T-cell (primary cell): ENCODE measurements around the gene SDK1. TPM values are rescaled to one million over a fixed set of nuclear protein-coding genes. Genes with fewer than 3 reads are reported as not detected.

Source experiments
- ATAC-seq, 4 experiments: fragments of 200-7000 bp in 3 of 4; fragments of 150-1000 bp in 1 of 4; cut with Tn5 transposase; replicated peaks in 1 of 4; 1 replicate in 3 of 4; 2 replicates in 1 of 4; pipeline ENCODE4 v1.10.0; 2021; ENCODE audit warnings: moderate library complexity in 3 of 4, mild to moderate bottlenecking in 2 of 4, moderate number of reproducible peaks in 1 of 4
- CTCF ChIA-PET, 2 donors: fragments of 300-600 bp; sonication (Branson Sonifier 250); formaldehyde crosslinking; loops; one replicate each; lab custom pipeline; 2022; ENCODE audit warnings: antibody characterized with exemption in 2 of 2; lab: Charles Lee
- POLR2A ChIA-PET, 2 donors: fragments of 300-600 bp; sonication (Branson Sonifier 250); formaldehyde crosslinking; loops; one replicate each; lab custom pipeline; 2022; ENCODE audit warnings: antibody characterized with exemption in 2 of 2; lab: Charles Lee
- DNase-seq, 35 experiments: peaks; one replicate each; pipeline versions ENCODE4 v3.0.0 to v3.0.0-alpha.2; 2013 to 2023
- H3K27ac ChIP-seq: one replicate; pipeline ENCODE4 v1.5.1; 2013; ENCODE audit warnings: low read length
- H3K27me3 ChIP-seq, 2 experiments: replicated peaks in 1 of 2; 1 replicate in 1 of 2; 2 replicates in 1 of 2; pipeline versions ENCODE4 v1.6.1 to v1.7.0; 2013; ENCODE audit warnings: low read length in 1 of 2, mixed read lengths in 1 of 2; ENCODE audit not compliant: control insufficient read depth in 2 of 2, insufficient read depth in 2 of 2; ENCODE audit errors: extremely low read depth in 1 of 2
- H3K36me3 ChIP-seq, 2 donors: 1 replicate in 1 of 2; 2 replicates in 1 of 2; pipeline versions ENCODE4 v1.6.1 to v1.7.0; 2013; ENCODE audit warnings: low read length in 1 of 2; ENCODE audit not compliant: control insufficient read depth in 2 of 2, insufficient read depth in 1 of 2; ENCODE audit errors: extremely low read depth in 1 of 2
- H3K4me1 ChIP-seq, 2 experiments: 1 replicate in 1 of 2; 2 replicates in 1 of 2; pipeline versions ENCODE4 v1.6.1 to v1.7.0; 2013; ENCODE audit warnings: low read length in 2 of 2, mixed read lengths in 1 of 2; ENCODE audit not compliant: insufficient read depth in 2 of 2, control insufficient read depth in 1 of 2; ENCODE audit errors: extremely low read depth in 1 of 2
- H3K4me3 ChIP-seq, 2 donors: 1 replicate in 1 of 2; 2 replicates in 1 of 2; pipeline versions ENCODE4 v1.5.1 to v1.7.0; 2013; ENCODE audit warnings: mild to moderate bottlenecking in 2 of 2, low read length in 1 of 2, moderate library complexity in 1 of 2; ENCODE audit not compliant: control insufficient read depth in 1 of 2; ENCODE audit errors: extremely low read depth in 1 of 2
- H3K9me3 ChIP-seq: 2 replicates; pipeline ENCODE4 v1.7.0; 2013
- H3K27ac Mint-ChIP-seq, 2 donors: one replicate each; pipeline ENCODE4 v1.8.0; 2020 to 2021; ENCODE audit warnings: mild to moderate bottlenecking in 2 of 2, mixed read lengths in 2 of 2
- H3K27me3 Mint-ChIP-seq, 2 donors: one replicate each; pipeline ENCODE4 v1.8.0; 2021 to 2022; ENCODE audit warnings: mixed read lengths in 2 of 2
- H3K36me3 Mint-ChIP-seq: one replicate; pipeline ENCODE4 v1.8.0; 2021; ENCODE audit warnings: mixed read lengths
- H3K4me1 Mint-ChIP-seq, 3 donors: one replicate each; pipeline ENCODE4 v1.8.0; 2020 to 2022; ENCODE audit warnings: mixed read lengths in 3 of 3, mild to moderate bottlenecking in 1 of 3
- H3K4me3 Mint-ChIP-seq, 3 donors: one replicate each; pipeline ENCODE4 v1.8.0; 2020 to 2022; ENCODE audit warnings: mild to moderate bottlenecking in 3 of 3, mixed read lengths in 3 of 3, moderate library complexity in 3 of 3
- H3K9me3 Mint-ChIP-seq, 3 donors: one replicate each; pipeline ENCODE4 v1.8.0; 2020 to 2022; ENCODE audit warnings: mixed read lengths in 3 of 3
- WGBS: methylation state at CpG from one replicate; pipeline ENCODE4 v1.1.5; 2013; ENCODE audit warnings: missing lambda C conversion rate; ENCODE audit not compliant: insufficient coverage; 5-methylcytosine and 5-hydroxymethylcytosine counted together
- total RNA-seq, 35 experiments: library from RNA in 6 of 35; stranded (reverse) in 6 of 35; fragments of 120-200 nt in 1 of 35; gene quantifications; one replicate each; pipeline versions ENCODE4 v1.2.1 to v1.2.4 and lab custom pipeline; 2013 to 2026

SDK1 gene
- total RNA-seq, 5 donors from 2014 or later (not counting 1 experiment from before 2014, with no cell fraction given) = 0.47 to 1.7 (median 0.63) TPM

DNA sequence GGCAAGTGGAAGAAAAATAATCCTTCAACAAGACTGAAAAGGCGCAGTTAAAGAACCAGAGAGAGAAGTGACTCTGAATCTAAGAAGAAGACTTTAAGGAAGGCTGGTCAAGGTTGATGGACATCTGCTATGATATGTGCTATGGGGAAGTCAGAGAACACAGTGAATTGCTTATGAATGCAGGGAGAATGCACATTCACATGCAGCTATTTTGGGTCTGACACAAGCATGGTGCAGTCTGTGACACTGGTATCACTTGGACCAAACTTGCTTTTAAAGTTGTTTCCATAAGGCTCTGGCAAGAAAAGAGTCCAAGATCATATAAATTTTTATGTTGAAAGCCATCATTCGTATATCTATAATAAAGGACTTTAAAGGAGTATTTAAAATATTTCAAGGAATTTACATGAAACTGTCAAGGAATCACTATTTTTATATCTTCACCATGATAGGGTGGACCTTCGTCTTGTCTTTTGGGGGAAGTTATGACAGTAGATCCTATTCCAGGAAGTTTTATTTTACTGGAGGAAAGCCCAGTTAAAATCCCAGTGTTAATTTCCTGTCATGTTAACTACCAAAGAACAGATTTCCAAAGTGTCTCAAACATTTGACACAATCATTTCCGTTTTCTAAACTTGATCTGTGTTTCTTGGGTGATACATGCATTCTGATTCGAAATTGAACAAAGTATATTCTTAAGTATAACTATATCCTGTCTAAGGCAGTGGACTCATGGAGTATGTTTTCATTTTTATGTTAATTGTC lies 239.6 kb downstream of the SDK1 start:
- Histone ChIP-seq H3K36me3 (no peaks in the 10 kb centered on the region), H3K4me3 (no peak overlapping the region), H3K9me3 (no peaks in the 10 kb centered on the region), H3K27ac (no peak overlapping the region), H3K27me3 (no peaks in the 10 kb centered on the region), H3K4me1 (no peaks in the 10 kb centered on the region)
- DNase-seq = no peak
- Mint-ChIP-seq H3K36me3 (no peaks in the 10 kb centered on the region), H3K4me3 (no peak overlapping the region), H3K4me1 (no peaks in the 10 kb centered on the region), H3K27me3 (peaks cover 0 to 2% of the 10 kb centered on the region in 2 donors), H3K27ac (no peak overlapping the region), H3K9me3 (no peaks in the 10 kb centered on the region)
- ATAC-seq = no peak
- 80% methylated on average over 1 of the region's 5 CpGs for WGBS
- CTCF ChIA-PET = no interaction called here
- POLR2A ChIA-PET = no interaction called here

DNA sequence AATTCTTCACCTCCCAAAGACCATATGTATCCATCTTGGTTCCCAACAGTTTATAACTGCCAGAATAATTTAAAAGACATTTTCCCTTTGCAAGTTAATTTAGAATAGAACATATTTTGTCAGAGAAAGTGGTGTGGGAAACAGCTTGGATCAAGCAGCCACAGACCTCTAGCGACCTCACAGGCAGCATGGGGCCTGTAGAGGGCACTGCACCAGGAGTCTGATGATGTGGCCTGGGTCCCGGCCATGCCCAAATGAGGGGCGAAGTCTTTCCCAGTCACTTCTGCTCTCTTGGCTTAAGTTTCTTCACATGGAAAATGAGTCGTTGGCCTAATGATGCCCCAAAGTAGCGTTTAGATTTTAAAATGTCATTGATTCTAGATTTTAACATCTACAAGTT lies 243.2 kb downstream of the SDK1 start:
- Histone ChIP-seq H3K27ac (no peak overlapping the region), H3K27me3 (no peaks in the 10 kb centered on the region), H3K4me3 (no peak overlapping the region), H3K4me1 (no peaks in the 10 kb centered on the region), H3K9me3 (no peaks in the 10 kb centered on the region), H3K36me3 (no peaks in the 10 kb centered on the region)
- DNase-seq = no peak
- Mint-ChIP-seq H3K9me3 (no peaks in the 10 kb centered on the region), H3K36me3 (no peaks in the 10 kb centered on the region), H3K4me1 (no peaks in the 10 kb centered on the region), H3K27ac (no peak overlapping the region), H3K27me3 (peaks cover 3 to 11% of the 10 kb centered on the region in 2 donors), H3K4me3 (no peak overlapping the region)
- POLR2A ChIA-PET = no interaction called here
- ATAC-seq = no peak
- CTCF ChIA-PET = interaction anchor here in 1 of 2 donors (0.6 kb wide), 1 partner anchor 196 kb away, joined by 3 read pairs; no protein-coding TSS in a partner anchor
- 85% methylated on average over 5 of the region's 5 CpGs for WGBS

DNA sequence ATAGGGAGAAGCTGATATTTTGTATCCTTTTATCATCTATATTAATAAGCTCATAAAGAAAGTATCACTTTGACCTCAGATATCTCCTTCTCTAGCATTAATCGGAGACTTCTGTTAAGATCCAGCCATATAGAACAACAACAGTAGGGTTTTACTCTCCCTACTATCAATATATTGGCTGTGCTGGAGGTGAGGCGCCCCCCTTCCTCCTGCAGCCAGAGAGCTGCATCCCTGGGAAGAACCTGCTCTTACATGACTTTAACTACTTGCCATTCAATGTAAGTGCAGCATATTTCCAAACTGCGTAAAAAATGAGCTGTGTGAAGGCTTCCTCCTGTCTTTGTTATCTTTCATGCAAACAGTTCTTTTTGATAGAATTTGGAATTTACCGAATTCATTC lies 247.8 kb downstream of the SDK1 start:
- ChIA-PET CTCF (no interaction called here), POLR2A (interaction anchor here in 1 of 2 donors (0.6 kb wide), 1 partner anchor 41 kb away, joined by 3 read pairs; no protein-coding TSS in a partner anchor)
- ATAC-seq (no peak), DNase-seq (no peak)
- H3K9me3 ChIP-seq = no peaks in the 10 kb centered on the region
- H3K36me3 ChIP-seq = no peaks in the 10 kb centered on the region
- Mint-ChIP-seq H3K4me3 (no peak overlapping the region), H3K36me3 (no peaks in the 10 kb centered on the region), H3K9me3 (no peaks in the 10 kb centered on the region), H3K4me1 (no peaks in the 10 kb centered on the region), H3K27me3 (peaks cover 3 to 15% of the 10 kb centered on the region in 2 donors), H3K27ac (no peak overlapping the region)
- H3K4me3 ChIP-seq = no peak overlapping the region
- no peaks in the 10 kb centered on the region for H3K4me1 ChIP-seq
- H3K27ac ChIP-seq = no peak overlapping the region
- no CpG with 5 or more reads among the region's 4 CpGs for WGBS
- H3K27me3 ChIP-seq = peaks cover 0 to 2% of the 10 kb centered on the region in 2 experiments

DNA sequence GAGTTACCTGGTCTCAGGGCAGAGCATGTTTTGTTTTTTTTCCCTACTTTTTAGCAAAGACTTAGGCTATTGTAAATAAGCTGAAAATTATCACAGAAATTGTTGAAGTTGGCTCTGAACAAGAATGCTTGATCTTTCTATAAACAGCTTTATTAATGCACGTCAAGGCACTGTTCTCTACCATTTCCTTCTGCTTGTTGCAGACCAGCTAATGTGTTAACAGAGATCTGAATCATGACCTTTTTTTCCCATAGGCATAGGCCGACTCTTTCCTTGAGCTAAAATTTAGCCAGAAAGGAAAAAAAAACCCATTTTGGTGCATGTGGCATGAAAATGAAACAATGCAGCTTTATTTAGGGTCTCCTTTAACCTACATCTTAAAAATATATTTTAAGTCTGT lies 248.5 kb downstream of the SDK1 start:
- H3K9me3 Mint-ChIP-seq = no peaks in the 10 kb centered on the region
- H3K9me3 ChIP-seq = no peaks in the 10 kb centered on the region
- ATAC-seq (no peak), DNase-seq (no peak)
- H3K36me3 ChIP-seq = no peaks in the 10 kb centered on the region
- peaks cover 0 to 2% of the 10 kb centered on the region in 2 experiments for H3K27me3 ChIP-seq
- no peak overlapping the region for H3K4me3 ChIP-seq
- H3K36me3 Mint-ChIP-seq = no peaks in the 10 kb centered on the region
- H3K4me1 ChIP-seq = no peaks in the 10 kb centered on the region
- CTCF ChIA-PET = no interaction called here
- POLR2A ChIA-PET = no interaction called here
- no peaks in the 10 kb centered on the region for H3K4me1 Mint-ChIP-seq
- WGBS = 100% methylated on average over 1 of the region's 2 CpGs
- peaks cover 4 to 15% of the 10 kb centered on the region in 2 donors for H3K27me3 Mint-ChIP-seq
- H3K4me3 Mint-ChIP-seq = no peak overlapping the region
- H3K27ac ChIP-seq = no peak overlapping the region
- H3K27ac Mint-ChIP-seq = no peak overlapping the region

DNA sequence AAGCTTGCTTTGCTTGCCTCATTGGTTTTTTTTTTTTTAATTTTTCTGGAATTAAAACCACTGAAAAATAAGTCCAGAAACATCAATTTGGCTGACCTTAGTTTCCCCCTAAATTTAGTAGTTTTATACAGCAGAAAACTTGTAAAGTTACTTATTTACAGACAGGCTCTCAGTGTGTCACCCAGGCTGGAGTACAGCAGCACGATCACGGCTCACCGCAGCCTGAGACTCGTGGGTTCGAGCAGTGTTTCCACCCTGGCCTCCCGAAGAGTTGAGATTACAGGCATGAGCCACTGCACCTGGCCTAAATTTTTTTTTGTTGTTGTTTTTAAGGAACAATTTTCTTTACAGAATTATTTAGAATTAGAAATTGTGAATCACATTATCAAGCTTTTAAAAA lies 250.5 kb downstream of the SDK1 start:
- Histone ChIP-seq H3K27me3 (peaks cover 0 to 2% of the 10 kb centered on the region in 2 experiments), H3K4me3 (no peak overlapping the region), H3K27ac (no peak overlapping the region), H3K9me3 (no peaks in the 10 kb centered on the region), H3K36me3 (no peaks in the 10 kb centered on the region), H3K4me1 (no peaks in the 10 kb centered on the region)
- H3K36me3 Mint-ChIP-seq = no peaks in the 10 kb centered on the region
- ChIA-PET CTCF (no interaction called here), POLR2A (no interaction called here)
- H3K9me3 Mint-ChIP-seq = no peaks in the 10 kb centered on the region
- DNase-seq (no peak), ATAC-seq (no peak)
- peaks cover 7 to 11% of the 10 kb centered on the region in 2 donors for H3K27me3 Mint-ChIP-seq
- H3K4me1 Mint-ChIP-seq = no peaks in the 10 kb centered on the region
- no peak overlapping the region for H3K27ac Mint-ChIP-seq
- 96% methylated on average over 5 of the region's 6 CpGs for WGBS
- H3K4me3 Mint-ChIP-seq = no peak overlapping the region

DNA sequence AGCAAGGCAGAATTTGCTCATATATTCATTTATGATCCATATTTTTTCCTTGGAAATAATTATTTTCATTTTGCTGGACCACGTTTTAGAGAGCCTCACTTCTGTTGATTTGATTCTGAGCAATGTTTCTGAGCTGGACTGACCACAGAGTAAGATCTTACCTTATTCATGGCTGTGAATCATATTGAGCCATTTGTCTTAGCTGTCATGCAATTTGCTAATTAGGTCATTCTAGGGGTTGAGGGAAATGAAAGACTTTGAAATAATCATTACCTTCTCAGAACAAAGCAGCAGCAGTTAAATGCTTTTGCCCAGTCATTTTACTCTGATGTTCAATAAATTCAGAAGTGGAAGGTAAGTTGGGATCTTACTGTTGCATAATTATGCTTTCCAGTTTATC lies 251.4 kb downstream of the SDK1 start:
- peaks cover 0 to 2% of the 10 kb centered on the region in 2 experiments for H3K27me3 ChIP-seq
- H3K9me3 ChIP-seq = no peaks in the 10 kb centered on the region
- H3K4me1 ChIP-seq = no peaks in the 10 kb centered on the region
- H3K27ac ChIP-seq = no peak overlapping the region
- H3K4me1 Mint-ChIP-seq = no peaks in the 10 kb centered on the region
- DNase-seq = no peak
- POLR2A ChIA-PET = no interaction called here
- no peaks in the 10 kb centered on the region for H3K36me3 ChIP-seq
- no peak for ATAC-seq
- peaks cover 7 to 10% of the 10 kb centered on the region in 2 donors for H3K27me3 Mint-ChIP-seq
- CTCF ChIA-PET = no interaction called here
- no peak overlapping the region for H3K4me3 Mint-ChIP-seq
- H3K27ac Mint-ChIP-seq = no peak overlapping the region
- no CpG with 5 or more reads among the region's 1 CpG for WGBS
- no peaks in the 10 kb centered on the region for H3K9me3 Mint-ChIP-seq
- no peaks in the 10 kb centered on the region for H3K36me3 Mint-ChIP-seq
- no peak overlapping the region for H3K4me3 ChIP-seq
